Neural cell (in vitro differentiated cells): ENCODE results near the gene PRIMPOL. TPM values are rescaled to one million over a fixed set of nuclear protein-coding genes. Genes with fewer than 3 reads are reported as not detected.

ENCODE experiments used
- H2AFZ ChIP-seq: fragments of 200-600, 300-800 bp; sonication (generic), shearing (Covaris generic); 2 replicates; pipeline ENCODE4 v1.6.0; 2014; ENCODE audit warnings: low read depth, mild to moderate bottlenecking, antibody characterized with exemption, low read length, moderate library complexity
- H3F3A ChIP-seq: fragments of 200-600 bp; shearing (Covaris generic); 2 replicates; pipeline ENCODE4 v1.6.1; 2016; ENCODE audit warnings: mild to moderate bottlenecking, moderate library complexity, mixed read lengths, antibody characterized with exemption, low read length; ENCODE audit not compliant: insufficient read depth, poor library complexity, severe bottlenecking
- H3K27ac ChIP-seq: fragments of 200-600, 300-800 bp; sonication (generic), shearing (Covaris generic); 2 replicates; pipeline ENCODE4 v1.5.1; 2014; ENCODE audit warnings: mild to moderate bottlenecking, low read length, moderate library complexity
- H3K27me3 ChIP-seq: fragments of 300-800, 200-600 bp; sonication (generic), shearing (Covaris generic); 2 replicates; pipeline ENCODE4 v1.6.0; 2014; ENCODE audit warnings: mild to moderate bottlenecking, low read depth, low read length, moderate library complexity; ENCODE audit not compliant: insufficient read depth
- H3K36me3 ChIP-seq: fragments of 300-800, 200-600 bp; sonication (generic), shearing (Covaris generic); 2 replicates; pipeline ENCODE4 v1.5.1; 2014; ENCODE audit warnings: mild to moderate bottlenecking, antibody characterized with exemption, low read length, moderate library complexity; ENCODE audit not compliant: insufficient read depth
- H3K4me2 ChIP-seq: fragments of 300-800, 200-600 bp; sonication (generic), shearing (Covaris generic); 2 replicates; pipeline ENCODE4 v1.6.0; 2014; ENCODE audit warnings: mild to moderate bottlenecking, low read length
- H3K4me3 ChIP-seq: fragments of 300-800, 200-600 bp; sonication (generic), shearing (Covaris generic); 2 replicates; pipeline ENCODE4 v1.5.1; 2014; ENCODE audit warnings: mild to moderate bottlenecking, low read length, moderate library complexity
- H3K79me2 ChIP-seq: fragments of 200-600 bp; shearing (Covaris generic); replicated peaks from 2 replicates; pipeline ENCODE4 v1.6.0; 2014; ENCODE audit warnings: mild to moderate bottlenecking, low read length, moderate library complexity; ENCODE audit not compliant: insufficient read depth
- H3K9ac ChIP-seq: fragments of 300-800, 200-600 bp; sonication (generic), shearing (Covaris generic); 2 replicates; pipeline ENCODE4 v1.6.1; 2016; ENCODE audit warnings: mild to moderate bottlenecking, low read length, mixed read lengths
- H3K9me2 ChIP-seq: fragments of 200-600 bp; shearing (Covaris generic); 2 replicates; pipeline ENCODE4 v1.6.1; 2016; ENCODE audit warnings: mild to moderate bottlenecking, low read length, mixed read lengths; ENCODE audit not compliant: insufficient read depth
- H3K9me3 ChIP-seq: fragments of 200-600, 300-800 bp; sonication (generic), shearing (Covaris generic); 2 replicates; pipeline ENCODE4 v1.6.1; 2016; ENCODE audit warnings: mild to moderate bottlenecking, mixed run types, low read length, moderate library complexity, mixed read lengths
- H4K20me1 ChIP-seq: fragments of 200-600 bp; shearing (Covaris generic); 2 replicates; pipeline ENCODE4 v1.6.1; 2016; ENCODE audit warnings: mild to moderate bottlenecking, mixed run types; ENCODE audit not compliant: insufficient read depth
- CTCF ChIP-seq: fragments of 450-650 bp; IDR thresholded peaks from 2 replicates; pipeline ENCODE4 v1.5.1; 2014; ENCODE audit warnings: antibody characterized with exemption, mild to moderate bottlenecking, moderate library complexity; ENCODE audit not compliant: poor library complexity, severe bottlenecking
- EP300 ChIP-seq: fragments of 450-650 bp; conservative IDR thresholded peaks from 2 replicates; pipeline ENCODE4 v1.6.1; 2014; ENCODE audit warnings: antibody characterized with exemption, mild to moderate bottlenecking, moderate library complexity; ENCODE audit not compliant: poor library complexity, severe bottlenecking
- EZH2 ChIP-seq: fragments of 200-600, 300-800 bp; shearing (Covaris generic), sonication (generic); IDR thresholded peaks from 2 replicates; pipeline ENCODE4 v1.6.1; 2014; ENCODE audit warnings: antibody characterized with exemption, low read length, borderline replicate concordance, mild to moderate bottlenecking; ENCODE audit not compliant: insufficient read depth, poor library complexity, severe bottlenecking
- MXI1 ChIP-seq: fragments of 450-650 bp; conservative IDR thresholded peaks from 2 replicates; pipeline ENCODE4 v1.6.1; 2014; ENCODE audit warnings: antibody characterized with exemption, mild to moderate bottlenecking; ENCODE audit not compliant: poor library complexity, severe bottlenecking
- POLR2AphosphoS5 ChIP-seq: IDR thresholded peaks from 2 replicates; pipeline ENCODE4 v1.6.1; 2012
- RAD21 ChIP-seq: fragments of 450-650 bp; conservative IDR thresholded peaks from 2 replicates; pipeline ENCODE4 v1.6.1; 2014; ENCODE audit warnings: antibody characterized with exemption, mild to moderate bottlenecking, moderate library complexity
- REST ChIP-seq: IDR thresholded peaks from 2 replicates; pipeline ENCODE4 v1.6.1; 2012; ENCODE audit warnings: borderline replicate concordance
- SMC3 ChIP-seq: fragments of 450-650 bp; conservative IDR thresholded peaks from 2 replicates; pipeline ENCODE4 v1.6.1; 2014; ENCODE audit warnings: antibody characterized with exemption, mild to moderate bottlenecking, moderate library complexity; ENCODE audit not compliant: poor library complexity
- TAF1 ChIP-seq: IDR thresholded peaks from 2 replicates; pipeline ENCODE4 v1.6.1; 2012; ENCODE audit warnings: low read depth
- polyA plus RNA-seq: library from polyadenylated mRNA; depleted of rRNA; stranded (reverse); fragments of >200 nt; gene quantifications from 2 replicates; pipeline ENCODE4 v1.2.3, GENCODE V29; 2014

The PRIMPOL gene
- polyA plus RNA-seq, 1 donor from 2014 or later, result 23.6 TPM

- TF ChIP-seq CTCF (no peak), REST (no peak), RAD21 (no peak), TAF1 (no peak), EZH2 (no peak), EP300 (no peak), SMC3 (no peak), POLR2AphosphoS5 (no peak), MXI1 (no peak)
- Histone ChIP-seq H2AFZ (no peak overlapping the region), H3F3A (no peaks in the 10 kb centered on the region), H3K4me3 (no peak overlapping the region), H3K27ac (no peak overlapping the region), H3K9ac (no peak overlapping the region), H3K4me2 (no peak overlapping the region), H3K27me3 (no peaks in the 10 kb centered on the region), H3K9me3 (no peaks in the 10 kb centered on the region), H4K20me1 (no peaks in the 10 kb centered on the region), H3K36me3 (no peaks in the 10 kb centered on the region), H3K79me2 (no peaks in the 10 kb centered on the region), H3K9me2 (no peaks in the 10 kb centered on the region)
These were observed 73.3 kb downstream of the PRIMPOL start for GRCh38 chr4:184722798-184723197.

GRCh38 chr4:184727430-184727829 is 77.9 kb downstream of the PRIMPOL start:
- TF ChIP-seq TAF1, result no peak
- TF ChIP-seq RAD21, result no peak
- no peak for TF ChIP-seq EZH2
- Histone ChIP-seq H4K20me1 (no peaks in the 10 kb centered on the region), H3K9me3 (no peaks in the 10 kb centered on the region), H3K36me3 (no peaks in the 10 kb centered on the region), H3K4me2 (no peak overlapping the region), H3K27ac (no peak overlapping the region), H3K9ac (no peak overlapping the region), H3K9me2 (no peaks in the 10 kb centered on the region), H3K4me3 (no peak overlapping the region), H3F3A (no peaks in the 10 kb centered on the region), H3K79me2 (peaks cover 14% of the 10 kb centered on the region), H2AFZ (no peak overlapping the region), H3K27me3 (no peaks in the 10 kb centered on the region)

DNA sequence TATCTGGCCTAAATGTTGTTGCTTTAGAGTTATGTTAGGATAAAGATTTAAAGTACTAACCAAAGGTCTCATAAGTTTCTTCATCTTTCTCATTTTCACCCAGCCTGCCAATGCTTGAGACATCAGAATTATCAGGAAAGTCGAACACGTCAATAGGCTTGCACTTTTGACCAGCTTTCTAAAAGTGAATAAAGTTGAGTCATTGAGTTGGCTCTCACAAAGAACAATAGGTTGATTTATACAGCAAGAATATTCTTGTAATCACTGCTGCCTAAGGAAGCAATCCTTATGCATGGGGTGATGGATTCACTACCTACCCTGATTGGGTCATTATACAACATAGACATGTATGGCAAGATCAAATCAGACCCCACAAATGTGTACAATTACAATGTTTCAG is 79.3 kb downstream of the PRIMPOL start:
- Histone ChIP-seq H4K20me1 (no peaks in the 10 kb centered on the region), H3K27me3 (no peaks in the 10 kb centered on the region), H3K4me2 (no peak overlapping the region), H3K27ac (no peak overlapping the region), H3K9me3 (no peaks in the 10 kb centered on the region), H3K9me2 (no peaks in the 10 kb centered on the region), H3K36me3 (no peaks in the 10 kb centered on the region), H3K79me2 (peaks cover 20% of the 10 kb centered on the region), H2AFZ (no peak overlapping the region), H3K9ac (no peak overlapping the region), H3K4me3 (no peak overlapping the region), H3F3A (no peaks in the 10 kb centered on the region)
- no peak for TF ChIP-seq REST
- no peak for TF ChIP-seq TAF1
- no peak for TF ChIP-seq POLR2AphosphoS5
- no peak for TF ChIP-seq MXI1
- no peak for TF ChIP-seq CTCF
- TF ChIP-seq RAD21, result no peak
- TF ChIP-seq SMC3, result no peak
- TF ChIP-seq EZH2, result no peak
- no peak for TF ChIP-seq EP300
